ENCODE measurements around the gene FLNA. TPM values are rescaled to one million over a fixed set of nuclear protein-coding genes. Genes with fewer than 3 reads are reported as not detected.

Gene FLNA
- total and polyA plus RNA-seq, 5 donors from 2014 or later = 219 to 1,918 (median 277) TPM

- Histone ChIP-seq H3K4me3 (ENCODE audit: low read depth, low read length) (no peak overlapping the region), H3K9me3 (ENCODE audit: control insufficient read depth in 2 of 2, low read length in 2 of 2) (no peaks in the 10 kb centered on the region), H3K27me3 (ENCODE audit: control insufficient read depth, insufficient read depth, low read length) (no peaks in the 10 kb centered on the region), H3K27ac (ENCODE audit: insufficient read depth, low read length, poor library complexity, severe bottlenecking) (peak overlapping the region; percentile 95), H3K4me1 (ENCODE audit: control insufficient read depth, insufficient read depth, low read length, poor library complexity, severe bottlenecking) (peaks cover 39% of the 10 kb centered on the region), H3K36me3 (ENCODE audit: control insufficient read depth, insufficient read depth, low read length) (peaks cover 4% of the 10 kb centered on the region)
- Mint-ChIP-seq H3K4me1 (peaks cover 0 to 28% (median 3%) of the 10 kb centered on the region in 4 donors), H3K36me3 (no peaks in the 10 kb centered on the region), H3K9me3 (peaks cover 0 to 2% (median 0%) of the 10 kb centered on the region in 7 donors), H3K27me3 (no peaks in the 10 kb centered on the region), H3K4me3 (peak overlapping the region; percentile 68 to 93 (median 85)), H3K27ac (peak overlapping the region; percentile 49 to 90 (median 71))
- ATAC-seq (ENCODE audit: low read depth in 2 of 2) = no peak
- peak in 1 of 3 donors; percentile 50 for DNase-seq
These were observed 3.8 kb upstream of the FLNA start for GRCh38 chrX:154378059-154378798.

GRCh38 chrX:154376774-154377173, 2.3 kb upstream of the FLNA start:
- ATAC-seq (ENCODE audit: low read depth in 2 of 2) (no peak), DNase-seq (no peak)
- Histone ChIP-seq H3K9me3 (ENCODE audit: control insufficient read depth in 2 of 2, low read length in 2 of 2) (no peaks in the 10 kb centered on the region), H3K36me3 (ENCODE audit: control insufficient read depth, insufficient read depth, low read length) (peaks cover 4% of the 10 kb centered on the region), H3K4me1 (ENCODE audit: control insufficient read depth, insufficient read depth, low read length, poor library complexity, severe bottlenecking) (peaks cover 51% of the 10 kb centered on the region), H3K27ac (ENCODE audit: insufficient read depth, low read length, poor library complexity, severe bottlenecking) (peak overlapping the region; percentile 95), H3K27me3 (ENCODE audit: control insufficient read depth, insufficient read depth, low read length) (no peaks in the 10 kb centered on the region), H3K4me3 (ENCODE audit: low read depth, low read length) (no peak overlapping the region)
- Mint-ChIP-seq H3K27me3 (no peaks in the 10 kb centered on the region), H3K27ac (peak overlapping the region in 2 of 3 donors; percentile 49 to 52), H3K9me3 (peaks cover 0 to 2% (median 0%) of the 10 kb centered on the region in 7 donors), H3K36me3 (no peaks in the 10 kb centered on the region), H3K4me3 (peak overlapping the region in 2 of 4 donors; percentile 47 to 93), H3K4me1 (peaks cover 0 to 38% (median 8%) of the 10 kb centered on the region in 4 donors)

DNA sequence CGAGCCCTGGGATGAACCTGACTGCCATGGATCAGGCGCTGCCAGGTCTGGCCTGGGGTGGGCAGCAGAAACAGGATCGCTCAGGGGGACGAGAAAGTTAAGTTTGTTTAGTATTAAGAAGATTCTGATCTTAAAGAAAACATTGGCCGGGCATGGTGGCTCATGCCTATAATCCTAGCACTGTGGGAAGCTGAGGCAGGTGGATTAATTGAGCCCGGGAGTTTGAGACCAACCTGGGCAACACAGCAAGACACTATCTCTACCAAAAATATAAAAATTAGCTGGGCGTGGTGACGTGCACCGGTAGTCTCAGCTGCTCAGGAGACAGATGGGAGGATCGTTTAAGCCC, 696 bp upstream of the FLNA start:
- ATAC-seq (ENCODE audit: low read depth in 2 of 2) = no peak
- Histone ChIP-seq H3K36me3 (ENCODE audit: control insufficient read depth, insufficient read depth, low read length) (no peaks in the 10 kb centered on the region), H3K4me1 (ENCODE audit: control insufficient read depth, insufficient read depth, low read length, poor library complexity, severe bottlenecking) (peaks cover 48% of the 10 kb centered on the region), H3K9me3 (ENCODE audit: control insufficient read depth in 2 of 2, low read length in 2 of 2) (no peaks in the 10 kb centered on the region), H3K4me3 (ENCODE audit: low read depth, low read length) (no peak overlapping the region), H3K27ac (ENCODE audit: insufficient read depth, low read length, poor library complexity, severe bottlenecking) (peak overlapping the region; percentile 5), H3K27me3 (ENCODE audit: control insufficient read depth, insufficient read depth, low read length) (no peaks in the 10 kb centered on the region)
- Mint-ChIP-seq H3K9me3 (peaks cover 0 to 2% (median 0%) of the 10 kb centered on the region in 7 donors), H3K36me3 (no peaks in the 10 kb centered on the region), H3K4me1 (peaks cover 0 to 30% (median 7%) of the 10 kb centered on the region in 4 donors), H3K4me3 (peak overlapping the region in 2 of 4 donors; percentile 8 to 13), H3K27me3 (no peaks in the 10 kb centered on the region), H3K27ac (no peak overlapping the region)
- no peak for DNase-seq

DNA sequence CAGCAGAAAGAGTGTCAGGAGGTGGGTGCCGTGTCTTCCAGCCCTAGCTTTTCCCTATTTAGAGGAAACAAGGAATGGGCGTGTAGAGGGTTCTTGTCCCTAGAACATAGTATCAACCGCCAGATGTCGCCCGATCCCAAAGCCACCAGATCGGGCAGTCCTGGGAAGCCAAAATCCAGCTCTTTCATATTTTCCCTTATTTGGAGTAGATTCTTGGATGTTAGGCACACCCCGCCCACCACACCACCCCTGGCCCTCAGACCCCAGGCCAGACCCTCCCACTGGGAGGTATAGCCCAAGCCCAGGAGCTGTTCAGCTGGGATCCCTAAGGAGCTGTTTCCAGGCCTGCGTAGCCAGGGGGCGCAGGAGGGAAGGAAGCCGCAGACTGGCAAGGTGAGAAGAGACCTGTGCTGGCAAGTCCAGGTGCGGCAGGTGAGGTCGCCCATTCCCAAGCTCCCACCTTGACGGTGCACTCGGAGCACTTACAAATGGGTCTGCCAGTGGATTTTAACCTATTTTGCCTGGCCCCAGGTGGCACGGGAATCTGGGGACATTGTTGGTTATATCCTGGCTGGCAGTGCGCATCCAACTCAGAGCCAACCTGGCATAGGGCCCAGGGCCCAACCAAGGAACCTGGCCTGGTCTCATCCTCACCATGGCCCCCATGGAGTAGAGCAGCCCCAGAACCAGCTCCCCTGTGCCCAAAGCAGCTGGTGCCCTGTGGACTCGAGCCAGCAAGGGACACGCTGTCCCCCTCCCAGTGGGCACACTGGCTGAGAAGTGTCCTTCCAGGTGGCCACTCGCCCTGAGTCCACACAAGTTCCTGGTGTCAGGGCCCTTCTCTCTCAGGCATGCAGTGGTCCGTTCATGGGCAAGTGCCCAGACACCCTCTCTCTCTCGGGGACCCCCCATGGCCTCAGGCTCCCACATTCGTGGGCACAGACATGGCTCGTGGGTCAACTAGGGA, 811 bp downstream of the FLNA start:
- Histone ChIP-seq H3K9me3 (ENCODE audit: control insufficient read depth in 2 of 2, low read length in 2 of 2) (no peaks in the 10 kb centered on the region), H3K36me3 (ENCODE audit: control insufficient read depth, insufficient read depth, low read length) (no peaks in the 10 kb centered on the region), H3K27ac (ENCODE audit: insufficient read depth, low read length, poor library complexity, severe bottlenecking) (peak overlapping the region; percentile 92), H3K4me3 (ENCODE audit: low read depth, low read length) (peak overlapping the region; percentile 13), H3K4me1 (ENCODE audit: control insufficient read depth, insufficient read depth, low read length, poor library complexity, severe bottlenecking) (peaks cover 56% of the 10 kb centered on the region), H3K27me3 (ENCODE audit: control insufficient read depth, insufficient read depth, low read length) (no peaks in the 10 kb centered on the region)
- H3K27me3 Mint-ChIP-seq = peaks cover under 1% of the 10 kb centered on the region
- peak overlapping the region; percentile 73 to 100 (median 82) for H3K4me3 Mint-ChIP-seq
- peaks cover 0 to 36% (median 7%) of the 10 kb centered on the region in 4 donors for H3K4me1 Mint-ChIP-seq
- H3K27ac Mint-ChIP-seq = peak overlapping the region in 2 of 3 donors; percentile 83 to 85
- no peaks in the 10 kb centered on the region for H3K36me3 Mint-ChIP-seq
- ATAC-seq (ENCODE audit: low read depth in 2 of 2) (no peak), DNase-seq (peak in 1 of 3 donors; percentile 31)
- peaks cover 0 to 2% (median 0%) of the 10 kb centered on the region in 7 donors for H3K9me3 Mint-ChIP-seq

GRCh38 chrX:154372612-154373022, 1.8 kb downstream of the FLNA start:
- no peaks in the 10 kb centered on the region for H3K27me3 ChIP-seq (ENCODE audit: control insufficient read depth, insufficient read depth, low read length)
- Mint-ChIP-seq H3K4me3 (peak overlapping the region; percentile 81 to 100 (median 90)), H3K9me3 (peaks cover 0 to 2% (median 0%) of the 10 kb centered on the region in 7 donors), H3K27ac (peak overlapping the region; percentile 76 to 85 (median 83)), H3K27me3 (peaks cover 8% of the 10 kb centered on the region), H3K36me3 (no peaks in the 10 kb centered on the region), H3K4me1 (peaks cover 0 to 42% (median 7%) of the 10 kb centered on the region in 4 donors)
- H3K9me3 ChIP-seq (ENCODE audit: control insufficient read depth in 2 of 2, low read length in 2 of 2) = no peaks in the 10 kb centered on the region
- peaks cover 58% of the 10 kb centered on the region for H3K4me1 ChIP-seq (ENCODE audit: control insufficient read depth, insufficient read depth, low read length, poor library complexity, severe bottlenecking)
- H3K36me3 ChIP-seq (ENCODE audit: control insufficient read depth, insufficient read depth, low read length) = no peaks in the 10 kb centered on the region
- peak overlapping the region; percentile 92 for H3K27ac ChIP-seq (ENCODE audit: insufficient read depth, low read length, poor library complexity, severe bottlenecking)
- ATAC-seq (ENCODE audit: low read depth in 2 of 2) (no peak), DNase-seq (peak in 2 of 3 donors; percentile 40 to 80)
- H3K4me3 ChIP-seq (ENCODE audit: low read depth, low read length) = no peak overlapping the region

DNA sequence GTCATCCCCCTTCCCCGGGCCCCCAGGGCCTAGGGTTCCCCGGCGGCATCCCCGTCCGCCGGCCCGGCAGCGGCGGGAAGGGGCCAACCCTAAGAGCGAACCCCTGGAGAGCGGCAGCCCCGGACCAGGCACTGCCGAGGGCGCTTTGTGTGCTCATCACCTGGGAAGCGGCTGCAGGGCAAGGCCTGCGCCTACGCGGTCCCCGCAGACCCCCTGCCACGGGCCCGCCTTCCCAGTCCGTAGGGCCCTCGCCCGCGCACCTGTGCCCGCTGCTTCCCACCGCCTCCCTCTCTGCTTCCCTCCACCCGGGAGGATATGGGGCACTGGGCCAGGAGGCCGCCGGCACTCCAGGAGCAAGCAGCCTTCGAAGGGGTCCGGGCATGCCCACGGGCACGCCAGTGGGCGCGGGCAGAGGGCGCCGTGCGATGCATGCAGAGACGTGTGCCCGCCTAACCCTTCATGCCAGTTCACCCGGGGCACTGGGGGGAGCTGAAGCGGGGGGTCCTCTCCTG, 2.6 kb downstream of the FLNA start:
- Histone ChIP-seq H3K36me3 (ENCODE audit: control insufficient read depth, insufficient read depth, low read length) (peaks cover 5% of the 10 kb centered on the region), H3K9me3 (ENCODE audit: control insufficient read depth in 2 of 2, low read length in 2 of 2) (no peaks in the 10 kb centered on the region), H3K4me3 (ENCODE audit: low read depth, low read length) (peak overlapping the region; percentile 19), H3K27me3 (ENCODE audit: control insufficient read depth, insufficient read depth, low read length) (no peaks in the 10 kb centered on the region), H3K4me1 (ENCODE audit: control insufficient read depth, insufficient read depth, low read length, poor library complexity, severe bottlenecking) (peaks cover 59% of the 10 kb centered on the region), H3K27ac (ENCODE audit: insufficient read depth, low read length, poor library complexity, severe bottlenecking) (peak overlapping the region; percentile 92)
- DNase-seq (no peak), ATAC-seq (ENCODE audit: low read depth in 2 of 2) (no peak)
- Mint-ChIP-seq H3K27me3 (peaks cover 8% of the 10 kb centered on the region), H3K27ac (peak overlapping the region; percentile 76 to 85 (median 83)), H3K9me3 (peaks cover 0 to 2% (median 0%) of the 10 kb centered on the region in 7 donors), H3K36me3 (no peaks in the 10 kb centered on the region), H3K4me1 (peaks cover 0 to 44% (median 7%) of the 10 kb centered on the region in 4 donors), H3K4me3 (peak overlapping the region; percentile 81 to 100 (median 92))

Data from CD4-positive, CD25-positive, alpha-beta regulatory T cell (primary cell).